ENCODE measurements around the gene SLC13A2.

The SLC13A2 gene

GRCh38 chr17:28537219-28537610 lies 63.8 kb downstream of the SLC13A2 start:
- no peak for DNase-seq (ENCODE audit: low spot score)

- DNase-seq (ENCODE audit: low spot score): no peak
These were observed 65.0 kb downstream of the SLC13A2 start for GRCh38 chr17:28538296-28538895.

- no peak for DNase-seq (ENCODE audit: low spot score)
These were observed 66.8 kb downstream of the SLC13A2 start for GRCh38 chr17:28540231-28540630.

GRCh38 chr17:28541439-28541838 lies 68.0 kb downstream of the SLC13A2 start:
- no peak for DNase-seq (ENCODE audit: low spot score)

- no peak for DNase-seq (ENCODE audit: low spot score)
These were observed 71.1 kb downstream of the SLC13A2 start for GRCh38 chr17:28544402-28545140.

- no peak for DNase-seq (ENCODE audit: low spot score)
These were observed 71.7 kb downstream of the SLC13A2 start for GRCh38 chr17:28545141-28545503.

- DNase-seq (ENCODE audit: low spot score): no peak
These were observed 72.5 kb downstream of the SLC13A2 start for GRCh38 chr17:28545787-28546415.

GRCh38 chr17:28547096-28547622 lies 73.7 kb downstream of the SLC13A2 start:
- DNase-seq (ENCODE audit: low spot score): no peak
